Measurements from ENCODE around the gene TGM5. TPM values are rescaled to one million over a fixed set of nuclear protein-coding genes. Genes with fewer than 3 reads are reported as not detected.

Gene TGM5
- total RNA-seq, 1 experiment from 2014 or later = 0.39 TPM

DNA sequence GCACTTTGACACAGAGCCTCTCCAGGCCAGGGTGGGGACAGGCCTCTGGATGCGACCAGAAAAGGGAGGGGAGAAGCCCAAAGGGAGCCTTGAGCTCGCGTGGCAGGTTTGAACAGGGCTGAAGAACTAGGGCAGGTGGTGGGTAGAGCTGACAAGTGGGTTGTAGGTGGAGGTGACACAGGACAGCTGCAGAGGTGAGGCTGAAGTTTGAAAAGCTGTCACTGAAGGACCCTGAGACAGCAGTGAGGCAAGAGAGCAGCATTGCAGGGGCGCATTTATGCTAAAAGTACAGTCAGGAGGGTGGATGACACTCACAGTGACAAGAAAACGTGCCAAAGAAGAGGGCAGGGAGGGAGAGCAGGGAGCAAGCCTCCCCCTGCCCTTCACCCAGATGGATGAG lies 24.1 kb downstream of the TGM5 start:
- no TSS peak for BruUV-seq (replicated peaks)
- H3K4me1 ChIP-seq (replicated peaks; ENCODE audit: insufficient read depth) = peaks cover 44% of the 10 kb centered on the region
- DNase-seq = no peak
- H4K20me1 ChIP-seq (ENCODE audit: insufficient read depth) = no peaks in the 10 kb centered on the region
- no peaks in the 10 kb centered on the region for H3K79me2 ChIP-seq (ENCODE audit: low read depth)
- H3K27ac ChIP-seq = peak overlapping the region; percentile 93
- no peak overlapping the region for H2AFZ ChIP-seq
- no peaks in the 10 kb centered on the region for H3K27me3 ChIP-seq (ENCODE audit: insufficient read depth, low read depth)
- H3K9me2 ChIP-seq (ENCODE audit: insufficient read depth) = no peaks in the 10 kb centered on the region
- H3K36me3 ChIP-seq (ENCODE audit: low read depth) = no peaks in the 10 kb centered on the region
- H3K4me3 ChIP-seq = no peak overlapping the region
- ChIA-PET CTCF (no interaction called here), POLR2A (ENCODE audit: unreplicated experiment) (no interaction called here)
- H3F3A ChIP-seq (ENCODE audit: insufficient read depth, low read depth) = peaks cover 19% of the 10 kb centered on the region; the same call in 1 of the 2 replicates
- intact Hi-C loops (cut with micrococcal nuclease; ENCODE audit: unreplicated experiment) = no loop called here
- TF ChIP-seq EZH2 (IDR thresholded peaks at IDR 0.05; ENCODE audit: low read depth) (no peak), CTCF (conservative IDR thresholded peaks at IDR 0.05) (no peak)
- no peaks in the 10 kb centered on the region for H3K9me3 ChIP-seq (ENCODE audit: insufficient read depth, low read depth)
- H3K4me2 ChIP-seq = peak overlapping the region; percentile 38

DNA sequence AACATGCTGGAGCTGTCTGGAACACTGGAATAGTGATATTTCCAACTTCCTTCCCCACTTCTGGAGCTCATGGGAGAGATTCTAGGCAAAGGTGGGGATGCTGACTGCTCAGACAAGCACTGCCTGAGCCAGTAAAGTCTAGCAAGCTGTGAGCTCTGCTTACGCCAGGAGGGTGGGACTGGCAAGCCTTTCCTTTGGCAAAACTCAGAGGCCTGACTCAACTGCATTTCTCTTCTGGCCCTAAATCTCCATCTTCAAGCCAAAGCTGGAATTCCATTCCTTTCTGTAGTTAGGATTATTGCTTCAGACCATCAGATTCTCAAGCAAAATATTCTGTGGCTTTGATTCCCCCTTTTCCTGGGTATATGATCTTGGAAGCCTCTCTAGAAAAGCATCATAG lies 25.6 kb downstream of the TGM5 start:
- DNase-seq = no peak
- H3K9me2 ChIP-seq (ENCODE audit: insufficient read depth) = no peaks in the 10 kb centered on the region
- H3K9me3 ChIP-seq (ENCODE audit: insufficient read depth, low read depth) = no peaks in the 10 kb centered on the region
- TF ChIP-seq EZH2 (IDR thresholded peaks at IDR 0.05; ENCODE audit: low read depth) (no peak), CTCF (conservative IDR thresholded peaks at IDR 0.05) (no peak)
- no peaks in the 10 kb centered on the region for H3K79me2 ChIP-seq (ENCODE audit: low read depth)
- ChIA-PET CTCF (no interaction called here), POLR2A (ENCODE audit: unreplicated experiment) (no interaction called here)
- H3K36me3 ChIP-seq (ENCODE audit: low read depth) = no peaks in the 10 kb centered on the region
- peaks cover 19% of the 10 kb centered on the region; the same call in 1 of the 2 replicates for H3F3A ChIP-seq (ENCODE audit: insufficient read depth, low read depth)
- no peaks in the 10 kb centered on the region for H4K20me1 ChIP-seq (ENCODE audit: insufficient read depth)
- H3K27ac ChIP-seq = no peak overlapping the region
- BruUV-seq (replicated peaks) = no TSS peak
- H3K27me3 ChIP-seq (ENCODE audit: insufficient read depth, low read depth) = no peaks in the 10 kb centered on the region
- intact Hi-C loops (cut with micrococcal nuclease; ENCODE audit: unreplicated experiment) = no loop called here
- peaks cover 37% of the 10 kb centered on the region for H3K4me1 ChIP-seq (replicated peaks; ENCODE audit: insufficient read depth)
- H2AFZ ChIP-seq = no peak overlapping the region
- no peak overlapping the region for H3K4me2 ChIP-seq
- H3K4me3 ChIP-seq = no peak overlapping the region

- Histone ChIP-seq H3K4me2 (no peak overlapping the region), H3K27me3 (ENCODE audit: insufficient read depth, low read depth) (no peaks in the 10 kb centered on the region), H3K9me2 (ENCODE audit: insufficient read depth) (no peaks in the 10 kb centered on the region), H2AFZ (no peak overlapping the region), H3K9me3 (ENCODE audit: insufficient read depth, low read depth) (no peaks in the 10 kb centered on the region), H3K79me2 (ENCODE audit: low read depth) (no peaks in the 10 kb centered on the region), H3K4me3 (no peak overlapping the region), H4K20me1 (ENCODE audit: insufficient read depth) (no peaks in the 10 kb centered on the region), H3K4me1 (replicated peaks; ENCODE audit: insufficient read depth) (peaks cover 32% of the 10 kb centered on the region), H3F3A (ENCODE audit: insufficient read depth, low read depth) (peaks cover 19% of the 10 kb centered on the region; the same call in 1 of the 2 replicates), H3K27ac (no peak overlapping the region), H3K36me3 (ENCODE audit: low read depth) (no peaks in the 10 kb centered on the region)
- DNase-seq = no peak
- ChIA-PET CTCF (no interaction called here), POLR2A (ENCODE audit: unreplicated experiment) (no interaction called here)
- no peak for TF ChIP-seq EZH2 (IDR thresholded peaks at IDR 0.05; ENCODE audit: low read depth)
- TF ChIP-seq CTCF (conservative IDR thresholded peaks at IDR 0.05) = no peak
- BruUV-seq (replicated peaks) = no TSS peak
- intact Hi-C loops (cut with micrococcal nuclease; ENCODE audit: unreplicated experiment) = no loop called here
These were observed 26.8 kb downstream of the TGM5 start for GRCh38 chr15:43239732-43240491.

All from PC-9 (cell line).